ENCODE results near the gene BEAN1. TPM values are rescaled to one million over a fixed set of nuclear protein-coding genes. Genes with fewer than 3 reads are reported as not detected.

Gene BEAN1
- total and polyA plus RNA-seq, 2 donors (not counting 1 experiment from before 2014, with no cell fraction given), result 0.07 TPM; not detected in 1

DNA sequence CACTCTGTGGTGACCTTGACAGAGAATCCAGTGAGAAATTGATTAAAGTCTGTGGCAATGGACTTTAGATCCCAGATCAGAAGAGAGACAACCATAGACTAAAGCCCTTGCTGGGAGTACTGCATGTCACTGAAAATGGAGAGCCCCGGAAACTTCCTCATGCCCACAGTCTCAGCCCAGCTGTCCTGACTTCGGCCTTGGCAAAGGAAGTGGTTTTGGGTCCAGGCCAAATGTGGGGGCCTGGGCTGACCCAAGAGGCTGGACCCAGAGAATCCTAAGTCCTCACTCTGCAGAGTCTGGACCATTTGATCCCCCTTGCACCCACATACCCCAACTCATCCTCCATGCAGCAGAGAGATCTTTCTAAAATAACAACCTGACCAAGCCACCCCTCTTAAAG, 4.7 kb upstream of the BEAN1 start:
- DNase-seq (ENCODE audit: low read depth in 2 of 2), result no peak

DNA sequence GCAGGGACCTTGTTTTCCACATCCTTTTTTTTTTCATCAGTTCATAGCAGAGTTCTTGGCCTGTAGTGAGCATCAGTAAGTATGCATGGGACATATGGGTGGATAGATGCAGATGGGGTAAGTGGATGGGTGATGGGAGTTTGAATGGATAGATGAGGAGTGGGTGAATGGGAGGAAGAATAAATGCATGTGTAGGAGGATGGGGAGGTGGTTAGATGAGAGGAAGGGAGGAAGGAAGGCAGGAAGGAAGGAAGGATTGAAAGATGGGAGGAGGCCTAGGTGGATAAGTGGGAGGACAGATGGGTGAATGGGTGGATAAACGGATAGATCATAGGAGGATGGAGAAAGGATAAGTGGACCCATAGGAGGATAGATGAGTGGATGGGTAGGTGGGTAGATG, 3.9 kb upstream of the BEAN1 start:
- Histone ChIP-seq H3K4me1 (ENCODE audit: control insufficient read depth, extremely low read depth, insufficient read depth, low read length) (no peaks in the 10 kb centered on the region), H3K4me3 (replicated peaks in 1 of 4; ENCODE audit: control extremely low read depth in 1 of 4, insufficient read depth in 1 of 4, low read depth in 3 of 4, low read length in 4 of 4) (no peak overlapping the region), H3K4me2 (ENCODE audit: extremely low read depth, insufficient read depth, low read length) (no peak overlapping the region), H3K9ac (ENCODE audit: insufficient read depth, low read length) (no peak overlapping the region), H3K9me3 (ENCODE audit: control insufficient read depth, insufficient read depth, low read depth, low read length) (no peaks in the 10 kb centered on the region), H3K79me2 (ENCODE audit: control insufficient read depth, insufficient read depth, low read length) (no peaks in the 10 kb centered on the region), H4K20me1 (ENCODE audit: control insufficient read depth, extremely low read depth, insufficient read depth, low read length) (no peaks in the 10 kb centered on the region), H2AFZ (ENCODE audit: low read length) (no peak overlapping the region), H3K36me3 (ENCODE audit: control insufficient read depth, insufficient read depth, low read length) (no peaks in the 10 kb centered on the region), H3K27ac (ENCODE audit: insufficient read depth, low read length) (no peak overlapping the region), H3K27me3 (ENCODE audit: control insufficient read depth, insufficient read depth, low read length) (peaks cover 26% of the 10 kb centered on the region)
- no peak for DNase-seq (ENCODE audit: low read depth in 2 of 2)
- TF ChIP-seq, protein P1, sequence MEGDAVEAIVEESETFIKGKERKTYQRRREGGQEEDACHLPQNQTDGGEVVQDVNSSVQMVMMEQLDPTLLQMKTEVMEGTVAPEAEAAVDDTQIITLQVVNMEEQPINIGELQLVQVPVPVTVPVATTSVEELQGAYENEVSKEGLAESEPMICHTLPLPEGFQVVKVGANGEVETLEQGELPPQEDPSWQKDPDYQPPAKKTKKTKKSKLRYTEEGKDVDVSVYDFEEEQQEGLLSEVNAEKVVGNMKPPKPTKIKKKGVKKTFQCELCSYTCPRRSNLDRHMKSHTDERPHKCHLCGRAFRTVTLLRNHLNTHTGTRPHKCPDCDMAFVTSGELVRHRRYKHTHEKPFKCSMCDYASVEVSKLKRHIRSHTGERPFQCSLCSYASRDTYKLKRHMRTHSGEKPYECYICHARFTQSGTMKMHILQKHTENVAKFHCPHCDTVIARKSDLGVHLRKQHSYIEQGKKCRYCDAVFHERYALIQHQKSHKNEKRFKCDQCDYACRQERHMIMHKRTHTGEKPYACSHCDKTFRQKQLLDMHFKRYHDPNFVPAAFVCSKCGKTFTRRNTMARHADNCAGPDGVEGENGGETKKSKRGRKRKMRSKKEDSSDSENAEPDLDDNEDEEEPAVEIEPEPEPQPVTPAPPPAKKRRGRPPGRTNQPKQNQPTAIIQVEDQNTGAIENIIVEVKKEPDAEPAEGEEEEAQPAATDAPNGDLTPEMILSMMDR (conservative IDR thresholded peaks at IDR 0.05 in 1 of 2, IDR thresholded peaks at IDR 0.05 in 1 of 2; ENCODE audit: low read depth in 1 of 2, low read length in 2 of 2), result no peak
- TF ChIP-seq EZH2 (IDR thresholded peaks at IDR 0.05; ENCODE audit: low read length, missing control alignments), result no peak

More for the DNA sequence above, 4.7 kb upstream of the BEAN1 start:
- Histone ChIP-seq H3K27ac (ENCODE audit: insufficient read depth, low read length) (no peak overlapping the region), H3K4me2 (ENCODE audit: extremely low read depth, insufficient read depth, low read length) (no peak overlapping the region), H3K36me3 (ENCODE audit: control insufficient read depth, insufficient read depth, low read length) (no peaks in the 10 kb centered on the region), H2AFZ (ENCODE audit: low read length) (no peak overlapping the region), H3K9ac (ENCODE audit: insufficient read depth, low read length) (no peak overlapping the region), H3K4me1 (ENCODE audit: control insufficient read depth, extremely low read depth, insufficient read depth, low read length) (no peaks in the 10 kb centered on the region), H3K27me3 (ENCODE audit: control insufficient read depth, insufficient read depth, low read length) (peaks cover 18% of the 10 kb centered on the region), H3K79me2 (ENCODE audit: control insufficient read depth, insufficient read depth, low read length) (no peaks in the 10 kb centered on the region), H3K4me3 (replicated peaks in 1 of 4; ENCODE audit: control extremely low read depth in 1 of 4, insufficient read depth in 1 of 4, low read depth in 3 of 4, low read length in 4 of 4) (no peak overlapping the region), H4K20me1 (ENCODE audit: control insufficient read depth, extremely low read depth, insufficient read depth, low read length) (no peaks in the 10 kb centered on the region), H3K9me3 (ENCODE audit: control insufficient read depth, insufficient read depth, low read depth, low read length) (no peaks in the 10 kb centered on the region)
- TF ChIP-seq, protein P1 (conservative IDR thresholded peaks at IDR 0.05 in 1 of 2, IDR thresholded peaks at IDR 0.05 in 1 of 2; ENCODE audit: low read depth in 1 of 2, low read length in 2 of 2), result no peak
- no peak for TF ChIP-seq EZH2 (IDR thresholded peaks at IDR 0.05; ENCODE audit: low read length, missing control alignments)

DNA sequence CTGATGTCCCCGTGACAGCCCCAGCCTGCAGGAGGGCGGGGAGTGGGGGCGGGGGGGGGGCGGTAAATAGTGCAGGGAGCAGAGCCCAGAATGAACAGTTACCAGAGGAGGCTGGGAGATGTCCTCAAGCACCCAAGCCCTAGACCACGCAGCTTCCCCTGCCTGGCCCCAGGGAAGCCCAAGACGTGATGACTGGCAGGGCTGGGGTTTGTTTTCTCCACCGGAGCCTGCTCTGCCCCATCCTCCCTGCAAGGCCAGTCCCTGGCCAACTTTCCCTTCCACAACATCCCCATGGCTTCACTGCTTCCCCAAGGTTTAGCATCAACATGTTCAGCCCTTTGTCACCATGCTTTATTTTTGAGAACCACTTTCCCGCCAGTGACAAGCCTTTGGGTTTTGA, 1.4 kb upstream of the BEAN1 start:
- H3K4me3 ChIP-seq (replicated peaks in 1 of 4; ENCODE audit: control extremely low read depth in 1 of 4, insufficient read depth in 1 of 4, low read depth in 3 of 4, low read length in 4 of 4), result no peak overlapping the region

More for the DNA sequence above, 1.4 kb upstream of the BEAN1 start:
- Histone ChIP-seq H4K20me1 (ENCODE audit: control insufficient read depth, extremely low read depth, insufficient read depth, low read length) (no peaks in the 10 kb centered on the region), H3K9me3 (ENCODE audit: control insufficient read depth, insufficient read depth, low read depth, low read length) (no peaks in the 10 kb centered on the region), H3K36me3 (ENCODE audit: control insufficient read depth, insufficient read depth, low read length) (no peaks in the 10 kb centered on the region), H3K27me3 (ENCODE audit: control insufficient read depth, insufficient read depth, low read length) (peaks cover 44% of the 10 kb centered on the region), H3K79me2 (ENCODE audit: control insufficient read depth, insufficient read depth, low read length) (no peaks in the 10 kb centered on the region), H3K9ac (ENCODE audit: insufficient read depth, low read length) (no peak overlapping the region), H3K4me1 (ENCODE audit: control insufficient read depth, extremely low read depth, insufficient read depth, low read length) (no peaks in the 10 kb centered on the region), H2AFZ (ENCODE audit: low read length) (no peak overlapping the region), H3K4me2 (ENCODE audit: extremely low read depth, insufficient read depth, low read length) (no peak overlapping the region), H3K27ac (ENCODE audit: insufficient read depth, low read length) (no peak overlapping the region)
- no peak for DNase-seq (ENCODE audit: low read depth in 2 of 2)
- TF ChIP-seq, protein P1 (conservative IDR thresholded peaks at IDR 0.05 in 1 of 2, IDR thresholded peaks at IDR 0.05 in 1 of 2; ENCODE audit: low read depth in 1 of 2, low read length in 2 of 2), result no peak
- no peak for TF ChIP-seq EZH2 (IDR thresholded peaks at IDR 0.05; ENCODE audit: low read length, missing control alignments)

Data from fibroblast of lung (primary cell).